ENCODE measurements around the gene DPCD.

DNA sequence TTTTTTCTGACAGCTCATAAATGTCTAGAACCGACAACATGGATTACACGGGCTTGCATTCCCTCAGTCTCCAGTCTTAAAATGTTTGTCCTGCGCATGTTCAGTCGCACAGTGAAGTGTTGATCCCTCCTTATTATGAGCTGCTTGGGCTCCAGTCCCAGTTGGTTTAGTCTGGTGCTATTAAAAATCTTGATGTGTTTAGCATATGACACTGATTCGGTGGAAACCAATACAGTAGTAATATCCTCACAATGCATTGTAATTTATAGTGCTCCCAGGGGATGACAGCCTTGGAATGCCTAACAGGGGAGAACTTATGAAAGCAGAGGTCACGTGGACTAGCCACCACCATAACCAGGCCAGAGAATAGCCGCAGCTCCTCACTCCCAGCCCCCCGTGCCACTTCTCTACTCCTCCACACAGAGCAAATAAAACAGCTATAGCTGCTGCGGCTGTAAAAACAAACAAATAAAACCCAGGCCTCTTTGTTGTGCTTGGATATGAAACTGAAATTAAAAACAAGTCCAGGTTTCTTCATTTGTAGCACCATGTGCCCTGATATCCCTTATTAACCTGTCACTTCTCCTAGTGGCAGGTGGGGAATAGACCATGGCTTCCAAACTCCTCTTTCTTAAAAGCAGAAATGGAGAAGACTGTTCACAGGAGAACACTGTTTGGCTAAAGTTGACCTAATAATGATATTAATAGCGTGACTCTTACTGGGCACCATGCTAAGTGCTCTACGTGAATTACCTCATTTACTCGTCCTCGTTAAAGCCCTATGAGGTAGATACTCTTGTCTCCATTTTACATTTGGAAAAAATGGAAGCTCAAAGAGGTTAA is 7.7 kb downstream of the DPCD start:
- TF ChIP-seq, protein P1, sequence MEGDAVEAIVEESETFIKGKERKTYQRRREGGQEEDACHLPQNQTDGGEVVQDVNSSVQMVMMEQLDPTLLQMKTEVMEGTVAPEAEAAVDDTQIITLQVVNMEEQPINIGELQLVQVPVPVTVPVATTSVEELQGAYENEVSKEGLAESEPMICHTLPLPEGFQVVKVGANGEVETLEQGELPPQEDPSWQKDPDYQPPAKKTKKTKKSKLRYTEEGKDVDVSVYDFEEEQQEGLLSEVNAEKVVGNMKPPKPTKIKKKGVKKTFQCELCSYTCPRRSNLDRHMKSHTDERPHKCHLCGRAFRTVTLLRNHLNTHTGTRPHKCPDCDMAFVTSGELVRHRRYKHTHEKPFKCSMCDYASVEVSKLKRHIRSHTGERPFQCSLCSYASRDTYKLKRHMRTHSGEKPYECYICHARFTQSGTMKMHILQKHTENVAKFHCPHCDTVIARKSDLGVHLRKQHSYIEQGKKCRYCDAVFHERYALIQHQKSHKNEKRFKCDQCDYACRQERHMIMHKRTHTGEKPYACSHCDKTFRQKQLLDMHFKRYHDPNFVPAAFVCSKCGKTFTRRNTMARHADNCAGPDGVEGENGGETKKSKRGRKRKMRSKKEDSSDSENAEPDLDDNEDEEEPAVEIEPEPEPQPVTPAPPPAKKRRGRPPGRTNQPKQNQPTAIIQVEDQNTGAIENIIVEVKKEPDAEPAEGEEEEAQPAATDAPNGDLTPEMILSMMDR (IDR thresholded peaks at IDR 0.05; ENCODE audit: low read length), result no peak
- no peak for TF ChIP-seq EZH2 (IDR thresholded peaks at IDR 0.05; ENCODE audit: borderline replicate concordance, low read length)

Measured in OCI-LY1 (cell line).